GM20000 (cell line): ENCODE results near the gene FIGNL1.

ENCODE experiments used
- DNase-seq: peaks from one replicate; pipeline ENCODE4 v3.0.0; 2012; ENCODE audit warnings: low spot score
- CTCF ChIP-seq: IDR thresholded peaks from 2 replicates; pipeline ENCODE4 v1.5.1; 2012; ENCODE audit warnings: mild to moderate bottlenecking, control low read depth; ENCODE audit errors: extremely low read depth, missing control alignments

The FIGNL1 gene

GRCh38 chr7:50470250-50471163, 20.4 kb upstream of the FIGNL1 start:
- TF ChIP-seq CTCF: no peak
- DNase-seq: no peak

GRCh38 chr7:50469181-50469580, 19.0 kb upstream of the FIGNL1 start:
- DNase-seq: no peak
- no peak for TF ChIP-seq CTCF

GRCh38 chr7:50467817-50468610, 17.9 kb upstream of the FIGNL1 start:
- DNase-seq: peak; percentile 85
- TF ChIP-seq CTCF: peak; percentile 75

- no peak for DNase-seq
- TF ChIP-seq CTCF: no peak
Observed at GRCh38 chr7:50466815-50467585, 16.9 kb upstream of the FIGNL1 start.

GRCh38 chr7:50463035-50463434, 12.9 kb upstream of the FIGNL1 start:
- no peak for TF ChIP-seq CTCF
- DNase-seq: no peak

- no peak for DNase-seq
- TF ChIP-seq CTCF: no peak
Observed at GRCh38 chr7:50462361-50462760, 12.2 kb upstream of the FIGNL1 start.
